Caco-2 (cell line): ENCODE results near the gene MRAS. TPM values are rescaled to one million over a fixed set of nuclear protein-coding genes. Genes with fewer than 3 reads are reported as not detected.
A peak's percentile ranks its signal among the peaks of the same experiment; 100 is the strongest.

ENCODE experiments used
- BruUV-seq: library from RNA; stranded (reverse); fragments of 400-500 nt; replicated peaks from 2 replicates; lab custom pipeline; 2021; lab: Mats Ljungman, UMichigan
- CTCF ChIA-PET: fragments of 300-600 bp; sonication (Branson Sonifier 250); formaldehyde crosslinking; loops from one replicate; lab custom pipeline; 2022; ENCODE audit warnings: antibody characterized with exemption; lab: Charles Lee
- POLR2A ChIA-PET: fragments of 300-600 bp; sonication (Branson Sonifier 250); formaldehyde crosslinking; loops from one replicate; lab custom pipeline; 2022; ENCODE audit warnings: antibody characterized with exemption; lab: Charles Lee
- DNase-seq, 2 experiments: peaks; one replicate each; pipeline versions ENCODE4 v3.0.0 to v3.0.0-alpha.2; 2020 to 2022
- H3K27me3 ChIP-seq: replicated peaks from 2 replicates; pipeline ENCODE4 v1.6.0; 2011; ENCODE audit warnings: low read length; ENCODE audit not compliant: control insufficient read depth, insufficient read depth
- H3K36me3 ChIP-seq: 2 replicates; pipeline ENCODE4 v1.5.1; 2011; ENCODE audit warnings: low read length; ENCODE audit not compliant: control insufficient read depth, insufficient read depth
- H3K4me1 ChIP-seq: fragments of 250-450 bp; sonication (Bioruptor Pico); 2 replicates; pipeline ENCODE4 v1.5.1; 2020; ENCODE audit warnings: mild to moderate bottlenecking
- H3K4me3 ChIP-seq: 2 replicates; pipeline ENCODE4 v1.5.1; 2011; ENCODE audit warnings: low read depth, mild to moderate bottlenecking, control low read depth, low read length
- H3K9me3 ChIP-seq: fragments of 250-450 bp; sonication (Bioruptor Pico); 2 replicates; pipeline ENCODE4 v1.5.1; 2020; ENCODE audit warnings: mild to moderate bottlenecking, moderate library complexity
- H3K27ac Mint-ChIP-seq: one replicate; pipeline ENCODE4 v1.8.0; 2022; ENCODE audit warnings: mixed read lengths; ENCODE audit not compliant: unreplicated experiment
- H3K27me3 Mint-ChIP-seq: one replicate; pipeline ENCODE4 v1.8.0; 2022; ENCODE audit warnings: mixed read lengths; ENCODE audit not compliant: insufficient read depth, unreplicated experiment
- H3K36me3 Mint-ChIP-seq: one replicate; pipeline ENCODE4 v1.8.0; 2022; ENCODE audit warnings: mild to moderate bottlenecking, mixed read lengths; ENCODE audit not compliant: insufficient read depth, unreplicated experiment
- H3K4me1 Mint-ChIP-seq: one replicate; pipeline ENCODE4 v1.8.0; 2022; ENCODE audit warnings: low read depth, mixed read lengths; ENCODE audit not compliant: unreplicated experiment
- H3K4me3 Mint-ChIP-seq: one replicate; pipeline ENCODE4 v1.8.0; 2022; ENCODE audit warnings: mild to moderate bottlenecking, moderate library complexity, mixed read lengths; ENCODE audit not compliant: unreplicated experiment
- H3K9me3 Mint-ChIP-seq: one replicate; pipeline ENCODE4 v1.8.0; 2022; ENCODE audit warnings: mixed read lengths; ENCODE audit not compliant: unreplicated experiment
- intact Hi-C: fragments of 100-400 bp; cut with micrococcal nuclease; formaldehyde crosslinking; loops from one replicate; pipeline ENCODE4 v1.10.0; 2022; ENCODE audit not compliant: unreplicated experiment
- total RNA-seq: library from RNA; stranded (reverse); gene quantifications from 2 replicates; pipeline ENCODE4 v1.2.3, GENCODE V29; 2022
- TF ChIP-seq, protein P1 (sequence below), 2 experiments: fragments of 200-600 bp in 1 of 2; IDR thresholded peaks; 1 replicate in 1 of 2; 2 replicates in 1 of 2; pipeline versions ENCODE4 v1.5.1 to v1.8.0; 2011 to 2022; ENCODE audit warnings: antibody characterized with exemption in 1 of 2, control low read depth in 1 of 2, inconsistent platforms in 1 of 2, low read depth in 1 of 2, low read length in 1 of 2, mild to moderate bottlenecking in 1 of 2, moderate library complexity in 1 of 2; ENCODE audit not compliant: insufficient read depth in 1 of 2, severe bottlenecking in 1 of 2, unreplicated experiment in 1 of 2

MRAS gene
- total RNA-seq, 1 experiment from 2014 or later = 11.4 TPM

DNA sequence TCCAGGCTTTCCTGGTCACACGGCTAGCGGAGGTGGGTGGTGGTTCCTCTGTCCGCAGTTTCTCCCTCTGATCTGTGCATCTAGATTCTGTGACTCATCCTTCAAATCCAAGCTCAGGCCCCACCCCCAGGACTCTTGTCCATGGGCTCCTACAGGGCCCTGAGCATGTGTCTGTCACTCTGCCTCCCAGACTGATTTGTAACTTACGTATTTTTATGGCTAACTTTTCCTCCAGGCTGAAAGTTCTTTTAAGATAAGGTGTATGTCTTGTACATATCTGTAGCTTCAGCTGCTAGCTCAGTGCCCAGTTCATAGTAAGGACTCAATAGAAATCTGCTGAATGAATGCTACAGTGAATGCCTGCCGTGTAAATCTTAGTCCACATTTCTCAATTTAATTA, 94.1 kb downstream of the MRAS start:
- Histone ChIP-seq H3K4me1 (peaks cover 32% of the 10 kb centered on the region), H3K9me3 (no peaks in the 10 kb centered on the region), H3K4me3 (no peak overlapping the region), H3K36me3 (no peaks in the 10 kb centered on the region; the same call in 1 of the 2 replicates), H3K27me3 (no peaks in the 10 kb centered on the region)
- intact Hi-C loops = loop anchor here (1.0 kb wide), 1 partner anchor 24 kb away; no protein-coding TSS in a partner anchor
- Mint-ChIP-seq H3K9me3 (no peaks in the 10 kb centered on the region), H3K27ac (peak overlapping the region; percentile 50), H3K4me1 (peaks cover 18% of the 10 kb centered on the region), H3K36me3 (no peaks in the 10 kb centered on the region), H3K27me3 (no peaks in the 10 kb centered on the region), H3K4me3 (peak overlapping the region; percentile 33)
- ChIA-PET POLR2A (interaction anchor here (0.8 kb wide), 1 partner anchor 8 kb away, joined by 5 read pairs; no protein-coding TSS in a partner anchor), CTCF (interaction anchor here (0.6 to 1.0 kb wide), 2 partner anchors 32 to 494 kb away, joined by 3 to 6 read pairs; no protein-coding TSS in a partner anchor)
- DNase-seq = peak; percentile 71 to 82
- no TSS peak for BruUV-seq
- TF ChIP-seq, protein P1, sequence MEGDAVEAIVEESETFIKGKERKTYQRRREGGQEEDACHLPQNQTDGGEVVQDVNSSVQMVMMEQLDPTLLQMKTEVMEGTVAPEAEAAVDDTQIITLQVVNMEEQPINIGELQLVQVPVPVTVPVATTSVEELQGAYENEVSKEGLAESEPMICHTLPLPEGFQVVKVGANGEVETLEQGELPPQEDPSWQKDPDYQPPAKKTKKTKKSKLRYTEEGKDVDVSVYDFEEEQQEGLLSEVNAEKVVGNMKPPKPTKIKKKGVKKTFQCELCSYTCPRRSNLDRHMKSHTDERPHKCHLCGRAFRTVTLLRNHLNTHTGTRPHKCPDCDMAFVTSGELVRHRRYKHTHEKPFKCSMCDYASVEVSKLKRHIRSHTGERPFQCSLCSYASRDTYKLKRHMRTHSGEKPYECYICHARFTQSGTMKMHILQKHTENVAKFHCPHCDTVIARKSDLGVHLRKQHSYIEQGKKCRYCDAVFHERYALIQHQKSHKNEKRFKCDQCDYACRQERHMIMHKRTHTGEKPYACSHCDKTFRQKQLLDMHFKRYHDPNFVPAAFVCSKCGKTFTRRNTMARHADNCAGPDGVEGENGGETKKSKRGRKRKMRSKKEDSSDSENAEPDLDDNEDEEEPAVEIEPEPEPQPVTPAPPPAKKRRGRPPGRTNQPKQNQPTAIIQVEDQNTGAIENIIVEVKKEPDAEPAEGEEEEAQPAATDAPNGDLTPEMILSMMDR (IDR thresholded peaks at IDR 0.05; ENCODE audit: insufficient read depth in 1 of 2, low read depth in 1 of 2, low read length in 1 of 2, severe bottlenecking in 1 of 2, unreplicated experiment in 1 of 2) = no peak

DNA sequence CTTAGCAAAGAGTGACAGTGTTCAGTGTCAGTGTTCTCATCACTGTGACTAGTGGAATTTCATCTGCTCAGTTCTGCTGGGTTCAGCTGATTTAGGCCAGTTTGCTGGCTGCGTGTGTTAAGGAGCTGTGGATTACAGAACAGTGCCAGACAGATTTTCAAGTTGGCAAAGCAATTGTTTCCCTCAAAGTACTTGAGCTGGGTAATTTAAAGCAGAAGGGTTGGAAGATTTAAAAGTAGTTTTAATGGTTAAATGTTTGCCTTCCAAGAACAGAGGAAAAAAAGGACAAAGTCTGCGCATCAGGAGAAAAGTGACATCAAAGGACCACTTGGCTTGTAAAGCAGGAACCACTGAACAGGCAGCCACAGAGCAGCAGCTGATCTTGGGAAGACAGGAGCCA, 94.7 kb downstream of the MRAS start:
- intact Hi-C loops = no loop called here
- CTCF ChIA-PET = interaction anchor here (1.3 kb wide), 1 partner anchor 9 kb away, joined by 5 read pairs; the partner anchor contains the start of gene ESYT3

GRCh38 chr3:138443521-138444503, 95.4 kb downstream of the MRAS start:
- no peaks in the 10 kb centered on the region for H3K27me3 Mint-ChIP-seq
- peak overlapping the region; percentile 50 for H3K27ac Mint-ChIP-seq
- intact Hi-C loops = no loop called here
- POLR2A ChIA-PET = no interaction called here
- no peaks in the 10 kb centered on the region for H3K9me3 Mint-ChIP-seq
- H3K27me3 ChIP-seq = no peaks in the 10 kb centered on the region
- CTCF ChIA-PET = interaction anchor here (1.3 kb wide), 1 partner anchor 9 kb away, joined by 5 read pairs; the partner anchor contains the start of gene ESYT3
- H3K4me3 ChIP-seq = no peak overlapping the region
- H3K36me3 ChIP-seq = no peaks in the 10 kb centered on the region; the same call in 1 of the 2 replicates
- TF ChIP-seq, protein P1 (IDR thresholded peaks at IDR 0.05; ENCODE audit: insufficient read depth in 1 of 2, low read depth in 1 of 2, low read length in 1 of 2, severe bottlenecking in 1 of 2, unreplicated experiment in 1 of 2) = no peak
- no TSS peak for BruUV-seq
- no peaks in the 10 kb centered on the region for H3K36me3 Mint-ChIP-seq
- no peaks in the 10 kb centered on the region for H3K9me3 ChIP-seq
- peak in 1 of 2 experiments; percentile 19 for DNase-seq
- peaks cover 18% of the 10 kb centered on the region for H3K4me1 Mint-ChIP-seq
- H3K4me3 Mint-ChIP-seq = no peak overlapping the region
- H3K4me1 ChIP-seq = peaks cover 32% of the 10 kb centered on the region

More for the DNA sequence above, 94.7 kb downstream of the MRAS start:
- Histone ChIP-seq H3K4me1 (peaks cover 32% of the 10 kb centered on the region), H3K4me3 (no peak overlapping the region), H3K36me3 (no peaks in the 10 kb centered on the region; the same call in 1 of the 2 replicates), H3K9me3 (no peaks in the 10 kb centered on the region), H3K27me3 (no peaks in the 10 kb centered on the region)
- H3K4me1 Mint-ChIP-seq = peaks cover 18% of the 10 kb centered on the region
- TF ChIP-seq, protein P1 (IDR thresholded peaks at IDR 0.05; ENCODE audit: insufficient read depth in 1 of 2, low read depth in 1 of 2, low read length in 1 of 2, severe bottlenecking in 1 of 2, unreplicated experiment in 1 of 2) = no peak
- H3K9me3 Mint-ChIP-seq = no peaks in the 10 kb centered on the region
- POLR2A ChIA-PET = no interaction called here
- H3K36me3 Mint-ChIP-seq = no peaks in the 10 kb centered on the region
- BruUV-seq = no TSS peak
- peak in 1 of 2 experiments; percentile 9 for DNase-seq
- no peak overlapping the region for H3K4me3 Mint-ChIP-seq
- no peaks in the 10 kb centered on the region for H3K27me3 Mint-ChIP-seq
- H3K27ac Mint-ChIP-seq = peak overlapping the region; percentile 50
